Brain microvascular endothelial cell (primary cell): ENCODE results near the gene CARNS1.

Experiments
- DNase-seq: peaks from one replicate; pipeline ENCODE4 v3.0.0-alpha.2; 2020
- H3K27ac ChIP-seq: fragments of 250-450 bp; sonication (Bioruptor Pico); 2 replicates; pipeline ENCODE4 v1.5.1; 2020; ENCODE audit warnings: mild to moderate bottlenecking, moderate library complexity
- H3K27me3 ChIP-seq: fragments of 250-450 bp; sonication (Bioruptor Pico); replicated peaks from 2 replicates; pipeline ENCODE4 v1.5.1; 2020; ENCODE audit warnings: mild to moderate bottlenecking
- H3K36me3 ChIP-seq: fragments of 250-450 bp; sonication (Bioruptor Pico); replicated peaks from 2 replicates; pipeline ENCODE4 v1.5.1; 2020; ENCODE audit warnings: mild to moderate bottlenecking
- H3K4me3 ChIP-seq: 2 replicates; pipeline ENCODE4 v1.5.1; 2011; ENCODE audit warnings: low read depth, mild to moderate bottlenecking, control low read depth, low read length, moderate library complexity
- CTCF ChIP-seq: IDR thresholded peaks from 2 replicates; pipeline ENCODE4 v1.5.1; 2011; ENCODE audit warnings: low read depth, mild to moderate bottlenecking, moderate library complexity, low read length, control low read depth, inconsistent platforms; ENCODE audit errors: missing control alignments
- in situ Hi-C: cut with HindIII; loops from 2 replicates; pipeline ENCODE4 v1.10.0; 2017; ENCODE audit warnings: low sequenced_read_pairs, low pct_ligation_motif_present

Gene CARNS1

DNA sequence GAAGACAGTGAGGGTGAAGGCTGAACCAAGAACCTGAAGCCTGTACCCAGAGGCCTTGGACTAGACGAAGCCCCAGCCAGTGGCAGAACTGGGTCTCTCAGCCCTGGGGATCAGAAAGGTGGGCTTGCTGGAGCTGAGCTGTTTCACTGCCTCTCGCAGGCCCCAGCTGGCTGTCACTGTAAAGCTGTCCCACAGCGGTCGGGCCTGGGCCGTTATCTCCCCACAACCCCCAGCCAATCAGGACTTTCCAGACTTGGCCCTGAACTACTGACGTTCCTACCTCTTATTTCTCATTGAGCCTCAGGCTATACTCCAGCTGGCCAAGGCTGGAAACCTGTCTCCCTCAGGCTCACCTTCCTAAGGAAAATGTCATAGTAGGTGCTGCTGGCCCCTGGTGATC, 17.9 kb upstream of the CARNS1 start:
- Histone ChIP-seq H3K27ac (no peak overlapping the region), H3K36me3 (peaks cover 31% of the 10 kb centered on the region), H3K27me3 (no peaks in the 10 kb centered on the region), H3K4me3 (no peak overlapping the region)
- no peak for DNase-seq
- in situ Hi-C loops: no loop called here
- no peak for TF ChIP-seq CTCF

GRCh38 chr11:67397986-67398660, 17.4 kb upstream of the CARNS1 start:
- no peak for DNase-seq
- in situ Hi-C loops: no loop called here
- Histone ChIP-seq H3K4me3 (no peak overlapping the region), H3K27me3 (no peaks in the 10 kb centered on the region), H3K36me3 (peaks cover 31% of the 10 kb centered on the region), H3K27ac (no peak overlapping the region)
- no peak for TF ChIP-seq CTCF

DNA sequence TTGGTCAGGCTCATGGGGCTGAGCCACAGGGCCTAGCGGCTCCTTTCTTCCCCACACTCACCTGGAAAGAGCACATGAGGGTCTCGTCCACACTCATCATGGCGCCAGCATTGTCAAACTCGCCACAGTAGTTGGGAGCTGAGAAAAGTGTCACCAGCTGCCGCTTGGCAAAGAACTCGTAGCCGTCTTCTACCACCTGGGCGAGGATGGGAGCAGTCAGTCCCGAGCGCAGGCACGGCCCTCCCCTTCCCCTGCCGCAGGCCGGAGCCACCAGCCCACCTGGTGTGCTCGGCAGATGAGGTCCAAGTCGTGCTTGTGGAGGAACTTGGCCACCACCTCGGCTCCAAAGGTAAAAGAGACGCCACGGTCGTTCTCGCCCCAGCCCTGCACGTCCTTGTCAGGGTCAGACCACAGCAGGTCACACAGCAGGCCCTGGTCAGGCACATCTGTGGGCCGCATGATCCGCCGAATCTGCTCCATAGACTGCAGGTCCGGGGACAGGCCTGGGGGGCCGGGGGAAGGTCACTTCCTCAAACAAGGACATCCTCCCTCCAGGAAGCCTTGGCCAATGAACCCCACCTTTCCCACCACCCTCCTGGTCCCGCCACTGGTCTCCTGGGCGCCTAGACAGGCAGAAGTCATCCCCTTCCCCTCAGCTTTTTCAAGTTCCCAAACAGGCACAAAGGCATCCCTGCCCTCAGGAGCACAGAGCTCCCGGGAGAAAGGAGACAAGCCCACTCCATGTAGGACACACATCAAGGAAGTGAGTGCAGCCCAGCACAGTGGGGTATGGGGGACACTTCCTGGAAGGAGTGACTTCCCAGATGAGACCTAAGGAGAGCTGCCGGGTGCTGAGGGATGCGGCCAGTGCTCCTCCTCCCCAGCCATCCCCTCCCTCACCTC, 16.6 kb upstream of the CARNS1 start:
- H3K27ac ChIP-seq: no peak overlapping the region
- in situ Hi-C loops: no loop called here

DNA sequence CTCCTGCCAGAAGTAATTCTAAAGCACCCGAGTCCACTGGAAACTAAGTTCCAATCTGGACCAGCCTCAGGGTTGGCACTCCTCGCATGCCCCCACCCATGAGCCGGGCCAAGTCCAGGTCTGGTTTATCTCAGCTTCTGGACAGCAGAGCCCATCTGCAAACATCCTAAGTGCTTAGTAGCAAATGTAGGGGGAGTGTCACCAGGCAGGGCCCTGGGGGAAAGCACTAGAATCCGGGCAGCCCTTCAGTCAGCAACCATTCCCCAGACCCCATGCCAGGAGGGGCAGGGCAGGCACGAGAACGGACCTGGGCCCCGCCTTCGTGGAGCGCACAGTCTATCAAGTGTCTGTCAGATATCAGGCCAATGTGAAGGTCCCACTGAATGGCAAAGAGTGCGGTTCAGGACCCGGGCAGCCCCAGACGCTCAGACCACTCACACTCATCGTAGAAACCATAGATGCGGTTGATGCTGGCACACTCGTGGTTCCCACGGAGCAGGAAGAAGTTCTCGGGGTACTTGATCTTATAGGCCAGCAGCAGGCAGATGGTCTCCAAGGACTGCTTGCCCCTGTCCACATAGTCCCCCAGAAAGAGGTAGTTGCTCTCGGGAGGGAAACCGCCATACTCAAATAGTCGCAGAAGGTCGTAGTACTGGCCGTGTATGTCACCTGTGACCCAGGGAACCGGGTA, 15.1 kb upstream of the CARNS1 start:
- in situ Hi-C loops: no loop called here
- Histone ChIP-seq H3K4me3 (peak overlapping the region; percentile 85), H3K36me3 (peaks cover 31% of the 10 kb centered on the region), H3K27ac (no peak overlapping the region), H3K27me3 (no peaks in the 10 kb centered on the region)
- no peak for DNase-seq
- TF ChIP-seq CTCF: no peak

More for the DNA sequence above, 16.6 kb upstream of the CARNS1 start:
- no peak for TF ChIP-seq CTCF
- Histone ChIP-seq H3K27me3 (no peaks in the 10 kb centered on the region), H3K36me3 (peaks cover 31% of the 10 kb centered on the region), H3K4me3 (no peak overlapping the region)
- no peak for DNase-seq

- H3K27me3 ChIP-seq: no peaks in the 10 kb centered on the region
- no peak for TF ChIP-seq CTCF
- in situ Hi-C loops: no loop called here
- H3K36me3 ChIP-seq: peaks cover 31% of the 10 kb centered on the region
- peak overlapping the region; percentile 80 for H3K27ac ChIP-seq
- H3K4me3 ChIP-seq: peak overlapping the region; percentile 85
- no peak for DNase-seq
These were observed 14.5 kb upstream of the CARNS1 start for GRCh38 chr11:67400942-67401494.
